ENCODE measurements around the gene PDGFB.

The PDGFB gene

GRCh38 chr22:39276440-39277141, 31.8 kb upstream of the PDGFB start:
- DNase-seq (ENCODE audit: low spot score): no peak

GRCh38 chr22:39275814-39276439, 31.1 kb upstream of the PDGFB start:
- no peak for DNase-seq (ENCODE audit: low spot score)

DNA sequence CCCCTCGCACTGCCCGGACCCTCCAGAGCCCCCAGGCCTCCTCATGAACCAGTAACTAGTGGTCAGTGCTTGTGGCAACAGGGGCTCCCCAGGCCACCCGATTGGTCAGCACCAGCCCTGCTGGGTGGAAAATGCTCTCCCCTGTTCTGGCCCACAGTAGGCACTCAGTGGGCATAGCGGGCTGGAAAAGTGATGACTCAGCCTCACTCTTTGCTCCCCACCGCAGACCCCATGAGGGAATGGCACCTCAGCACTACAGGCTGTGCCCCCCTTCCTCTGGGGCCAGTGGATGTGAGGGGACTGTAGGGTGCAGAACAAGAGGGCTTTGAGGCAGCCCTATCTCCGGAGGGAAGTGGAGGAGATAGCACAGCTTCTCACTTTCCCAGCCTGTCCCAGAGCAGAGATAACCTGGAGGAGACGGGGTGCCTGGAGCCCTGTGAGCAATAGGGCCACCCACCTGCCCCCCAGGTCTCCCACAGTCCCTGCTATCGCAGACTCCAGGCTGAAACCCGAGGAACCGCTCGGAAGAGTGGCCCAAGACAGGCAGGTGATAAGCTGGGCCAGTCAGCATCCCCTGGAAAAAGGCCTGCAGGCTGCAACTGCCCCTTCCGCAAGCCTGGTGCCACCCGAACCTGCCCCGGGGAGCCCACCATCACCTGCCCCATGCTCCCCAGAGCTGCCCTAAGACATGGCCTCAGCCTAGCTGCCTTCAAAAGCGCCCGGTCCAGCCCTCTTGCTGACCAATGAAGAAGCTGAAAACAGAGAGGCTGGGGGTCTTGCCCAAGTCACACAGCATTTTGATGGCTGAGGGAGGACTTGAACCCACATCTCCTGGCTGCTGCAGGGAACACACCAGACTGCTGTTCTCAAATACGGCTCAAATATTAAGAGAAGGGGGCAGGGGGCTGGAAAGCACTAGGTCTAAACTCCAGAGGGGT, 29.4 kb upstream of the PDGFB start:
- DNase-seq (ENCODE audit: low spot score): no peak

DNA sequence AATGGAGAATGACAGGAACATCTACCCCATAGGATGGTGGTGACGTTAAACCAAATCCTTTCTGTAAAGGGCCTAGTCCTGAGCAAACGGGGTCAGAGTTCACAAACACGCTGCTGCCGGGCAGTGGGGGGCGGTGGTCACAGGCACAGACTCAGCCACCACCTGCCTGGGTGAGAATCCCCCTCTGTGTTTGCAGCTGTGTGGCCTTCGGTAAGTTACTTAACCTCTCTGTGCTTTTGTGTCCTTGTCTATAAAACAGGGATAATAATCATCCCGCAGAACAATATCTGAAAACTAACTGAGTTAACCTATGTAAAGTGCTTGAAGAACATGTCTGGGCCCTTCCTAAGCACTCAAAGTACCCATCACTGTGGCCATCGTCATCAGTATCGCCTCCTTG, 26.0 kb upstream of the PDGFB start:
- DNase-seq (ENCODE audit: low spot score): no peak

GRCh38 chr22:39270280-39270679, 25.5 kb upstream of the PDGFB start:
- DNase-seq (ENCODE audit: low spot score): no peak

DNA sequence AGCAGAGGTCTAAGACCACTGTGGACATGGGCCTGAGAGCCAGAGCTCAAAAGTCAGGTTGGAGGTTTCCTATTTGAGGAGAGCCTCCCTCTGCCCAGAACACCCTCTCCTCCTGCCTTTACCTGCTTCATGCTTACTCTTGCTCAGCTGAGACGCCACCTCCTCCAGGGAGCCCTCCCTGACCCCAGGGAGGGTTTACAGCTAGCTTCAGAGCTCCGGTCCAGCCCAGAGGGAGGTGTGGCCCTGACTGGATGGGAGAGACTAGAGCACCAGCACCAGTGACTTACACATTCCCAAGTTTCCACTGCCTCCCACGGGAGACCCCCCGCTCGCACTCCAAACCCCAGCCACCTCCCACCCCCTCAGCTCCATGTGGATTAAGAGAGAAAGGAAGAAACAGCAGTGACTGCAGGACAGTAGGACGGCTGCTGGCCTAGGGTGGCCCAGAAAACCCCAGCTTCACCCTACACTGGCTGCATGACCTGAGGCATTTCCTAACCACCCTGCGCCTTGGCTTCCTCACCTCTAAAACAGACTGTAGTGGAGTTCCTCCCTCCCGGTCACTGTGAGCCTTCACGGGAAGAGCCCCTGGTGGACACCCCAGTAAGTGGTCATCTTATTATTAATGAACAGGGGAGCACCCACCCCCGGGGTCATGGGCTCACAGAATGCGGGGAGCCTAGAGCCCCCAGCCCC, 24.5 kb upstream of the PDGFB start:
- DNase-seq (ENCODE audit: low spot score): no peak

GRCh38 chr22:39268645-39269044, 23.9 kb upstream of the PDGFB start:
- no peak for DNase-seq (ENCODE audit: low spot score)

GRCh38 chr22:39267974-39268373, 23.2 kb upstream of the PDGFB start:
- no peak for DNase-seq (ENCODE audit: low spot score)

GRCh38 chr22:39266398-39267030, 21.7 kb upstream of the PDGFB start:
- no peak for DNase-seq (ENCODE audit: low spot score)

GRCh38 chr22:39265143-39265886, 20.5 kb upstream of the PDGFB start:
- no peak for DNase-seq (ENCODE audit: low spot score)

DNA sequence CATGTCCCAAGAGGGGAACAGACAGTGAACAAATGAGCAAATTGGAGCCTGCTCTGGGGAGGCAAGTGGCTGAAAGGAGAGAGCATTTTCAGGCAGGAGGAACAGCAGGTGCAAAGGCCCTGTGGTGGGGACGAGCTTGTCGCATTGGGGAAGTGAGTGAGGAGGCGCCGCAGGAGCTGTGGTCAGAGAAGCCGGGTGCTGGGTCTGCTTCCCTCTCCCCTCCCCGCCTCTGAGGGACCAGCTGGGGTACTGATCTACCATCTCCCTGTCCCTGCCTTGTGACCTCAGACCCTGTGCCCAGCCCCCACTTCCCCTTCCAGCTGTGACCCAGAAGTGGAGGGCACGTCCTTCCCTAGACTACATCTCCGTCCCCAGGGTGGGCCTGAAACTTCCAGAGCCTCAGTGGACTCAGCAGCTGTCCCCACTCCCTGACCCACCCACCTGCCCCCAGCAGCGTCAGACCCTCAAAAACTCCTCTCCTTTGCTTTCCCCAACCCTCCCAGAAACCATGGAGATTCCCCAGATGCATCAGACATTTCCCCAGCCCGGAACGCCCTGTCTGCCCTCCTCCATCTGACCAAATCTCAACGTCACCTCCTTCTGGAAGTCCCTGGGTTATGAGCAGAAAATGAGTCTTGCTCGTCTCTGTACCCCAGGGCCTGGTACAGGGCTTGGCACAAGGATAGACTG, 19.7 kb upstream of the PDGFB start:
- DNase-seq (ENCODE audit: low spot score): no peak

- DNase-seq (ENCODE audit: low spot score): no peak
Observed at GRCh38 chr22:39263626-39264348, 19.0 kb upstream of the PDGFB start.

GRCh38 chr22:39259666-39260065, 14.9 kb upstream of the PDGFB start:
- no peak for DNase-seq (ENCODE audit: low spot score)

DNA sequence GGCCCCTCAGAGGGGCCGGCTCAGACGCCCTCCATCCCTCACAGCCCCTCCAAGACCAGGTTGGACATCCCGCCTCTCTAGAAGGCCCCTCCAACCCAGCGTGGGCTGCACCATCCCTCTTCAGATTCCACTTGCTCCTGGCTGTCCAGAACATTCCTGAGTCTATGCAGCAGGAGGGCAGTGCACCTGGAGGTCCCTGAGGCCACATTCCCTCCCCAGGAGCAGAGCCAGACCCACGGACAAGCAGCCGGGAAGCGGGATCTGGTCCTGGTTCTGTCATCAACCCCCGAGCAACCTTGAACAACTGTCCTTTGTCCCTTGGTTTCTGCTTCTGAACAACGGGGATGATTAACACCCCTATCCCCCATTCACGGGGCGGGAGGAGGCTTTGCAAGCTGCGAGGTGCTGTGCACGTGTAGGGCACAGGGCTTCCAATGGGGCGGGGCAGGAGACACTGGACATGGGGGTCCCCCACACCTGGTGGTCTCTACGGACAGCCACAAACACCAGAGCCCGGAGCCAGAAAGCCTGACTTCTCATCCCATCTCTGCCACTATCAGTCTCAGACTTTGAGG, 13.2 kb upstream of the PDGFB start:
- DNase-seq (ENCODE audit: low spot score): no peak

DNA sequence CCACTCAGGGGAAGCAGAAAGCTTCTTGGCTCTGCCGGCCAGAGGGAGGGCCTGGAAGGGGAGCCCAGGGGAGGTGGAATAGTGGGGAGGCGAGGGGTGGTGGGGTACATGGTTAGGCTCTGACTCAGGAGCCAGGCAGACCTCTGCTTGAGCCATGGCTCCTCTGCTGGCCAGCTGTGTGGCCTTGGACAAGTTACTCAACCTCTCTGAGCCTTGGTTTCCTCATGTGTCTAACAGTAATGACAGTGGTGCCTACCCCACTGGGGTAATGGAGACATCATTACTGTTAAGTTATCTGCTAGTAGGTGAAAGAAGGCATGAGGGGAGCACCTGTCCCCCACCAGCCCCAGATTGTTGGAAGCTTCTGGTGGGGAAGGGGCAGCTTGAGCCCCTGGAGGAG, 12.2 kb upstream of the PDGFB start:
- DNase-seq (ENCODE audit: low spot score): no peak

- DNase-seq (ENCODE audit: low spot score): no peak
Observed at GRCh38 chr22:39256186-39256552, 11.4 kb upstream of the PDGFB start.

GRCh38 chr22:39255449-39256185, 10.8 kb upstream of the PDGFB start:
- DNase-seq (ENCODE audit: low spot score): no peak

DNA sequence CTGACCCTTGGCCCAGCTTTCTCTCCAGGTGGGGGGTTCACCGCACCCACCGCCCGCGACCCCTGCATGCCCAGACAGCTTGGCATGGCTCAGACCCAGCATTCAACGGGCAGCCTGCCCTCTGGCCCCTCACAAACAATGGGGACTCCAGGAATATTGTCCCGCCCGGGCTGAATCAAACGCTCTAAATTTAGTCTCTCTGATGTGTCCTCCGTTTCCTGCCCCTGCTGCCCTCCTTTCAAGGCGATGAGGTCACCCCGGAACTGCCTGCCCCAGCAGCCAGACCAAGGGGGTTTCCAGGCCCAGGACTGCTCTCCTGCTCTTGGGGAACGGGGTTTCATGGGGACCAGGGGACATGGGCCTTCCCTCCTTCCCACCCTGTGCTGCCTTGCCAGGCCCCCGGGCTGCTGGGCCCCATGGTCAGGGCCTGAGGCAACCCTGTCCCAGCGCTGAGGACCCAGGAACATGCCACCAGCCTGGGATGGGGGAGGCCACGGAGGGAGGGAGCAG, 10.1 kb upstream of the PDGFB start:
- no peak for DNase-seq (ENCODE audit: low spot score)

GRCh38 chr22:39254122-39254521, 9.3 kb upstream of the PDGFB start:
- no peak for DNase-seq (ENCODE audit: low spot score)
